ENCODE data around the gene COG5.

Gene COG5

GRCh38 chr7:107463139-107464078, 100.3 kb downstream of the COG5 start:
- DNase-seq (ENCODE audit: low spot score), result peak; percentile 51

GRCh38 chr7:107461938-107462533, 101.7 kb downstream of the COG5 start:
- no peak for DNase-seq (ENCODE audit: low spot score)

- no peak for DNase-seq (ENCODE audit: low spot score)
Measured at GRCh38 chr7:107453388-107453787, 110.3 kb downstream of the COG5 start.

- no peak for DNase-seq (ENCODE audit: low spot score)
Measured at GRCh38 chr7:107450970-107451369, 112.8 kb downstream of the COG5 start.

- DNase-seq (ENCODE audit: low spot score), result no peak
Measured at GRCh38 chr7:107446988-107447387, 116.7 kb downstream of the COG5 start.

GRCh38 chr7:107446531-107446930, 117.2 kb downstream of the COG5 start:
- no peak for DNase-seq (ENCODE audit: low spot score)

- DNase-seq (ENCODE audit: low spot score), result no peak
Measured at GRCh38 chr7:107442678-107443077, 121.0 kb downstream of the COG5 start.

GRCh38 chr7:107441581-107442422, 121.9 kb downstream of the COG5 start:
- DNase-seq (ENCODE audit: low spot score), result no peak

- no peak for DNase-seq (ENCODE audit: low spot score)
Measured at GRCh38 chr7:107439025-107439424, 124.7 kb downstream of the COG5 start.

GRCh38 chr7:107435749-107436148, 128.0 kb downstream of the COG5 start:
- no peak for DNase-seq (ENCODE audit: low spot score)

GRCh38 chr7:107432261-107432660, 131.5 kb downstream of the COG5 start:
- DNase-seq (ENCODE audit: low spot score), result no peak

GRCh38 chr7:107430057-107430456, 133.7 kb downstream of the COG5 start:
- no peak for DNase-seq (ENCODE audit: low spot score)

- DNase-seq (ENCODE audit: low spot score), result no peak
Measured at GRCh38 chr7:107428642-107429041, 135.1 kb downstream of the COG5 start.

- DNase-seq (ENCODE audit: low spot score), result no peak
Measured at GRCh38 chr7:107427462-107427861, 136.3 kb downstream of the COG5 start.

- DNase-seq (ENCODE audit: low spot score), result no peak
Measured at GRCh38 chr7:107414198-107414597, 149.5 kb downstream of the COG5 start.

- no peak for DNase-seq (ENCODE audit: low spot score)
Measured at GRCh38 chr7:107408349-107408748, 155.4 kb downstream of the COG5 start.

- DNase-seq (ENCODE audit: low spot score), result no peak
Measured at GRCh38 chr7:107405559-107405958, 158.2 kb downstream of the COG5 start.

- DNase-seq (ENCODE audit: low spot score), result peak; percentile 2
Measured at GRCh38 chr7:107404740-107405537, 158.8 kb downstream of the COG5 start.

GRCh38 chr7:107398161-107398560, 165.6 kb downstream of the COG5 start:
- DNase-seq (ENCODE audit: low spot score), result no peak

GRCh38 chr7:107396990-107397389, 166.7 kb downstream of the COG5 start:
- DNase-seq (ENCODE audit: low spot score), result no peak

- DNase-seq (ENCODE audit: low spot score), result no peak
Measured at GRCh38 chr7:107396081-107396480, 167.6 kb downstream of the COG5 start.

GRCh38 chr7:107394831-107395230, 168.9 kb downstream of the COG5 start:
- no peak for DNase-seq (ENCODE audit: low spot score)

Data from putamen (tissue), 1 donor.